Measurements from ENCODE around the gene CDC42SE1.

Gene CDC42SE1

GRCh38 chr1:151008244-151009205, 50.9 kb downstream of the CDC42SE1 start, which contains the start of gene PRUNE1:
TSS of gene PRUNE1 (plus strand) at chr1:151008449. CDS start at chr1:151008633, 184 bp downstream.
- DNase-seq (ENCODE audit: low spot score): peak; percentile 98

- DNase-seq (ENCODE audit: low spot score): no peak
Measured at GRCh38 chr1:151007853-151008243, 51.6 kb downstream of the CDC42SE1 start.

GRCh38 chr1:151006327-151007052, 52.9 kb downstream of the CDC42SE1 start, which contains the start of gene MINDY1:
TSS of gene MINDY1 (minus strand) at chr1:151006902. CDS start at chr1:151002617, 4,285 bp downstream.
- DNase-seq (ENCODE audit: low spot score): peak; percentile 93

GRCh38 chr1:151005729-151006319, 53.6 kb downstream of the CDC42SE1 start:
- DNase-seq (ENCODE audit: low spot score): no peak

DNA sequence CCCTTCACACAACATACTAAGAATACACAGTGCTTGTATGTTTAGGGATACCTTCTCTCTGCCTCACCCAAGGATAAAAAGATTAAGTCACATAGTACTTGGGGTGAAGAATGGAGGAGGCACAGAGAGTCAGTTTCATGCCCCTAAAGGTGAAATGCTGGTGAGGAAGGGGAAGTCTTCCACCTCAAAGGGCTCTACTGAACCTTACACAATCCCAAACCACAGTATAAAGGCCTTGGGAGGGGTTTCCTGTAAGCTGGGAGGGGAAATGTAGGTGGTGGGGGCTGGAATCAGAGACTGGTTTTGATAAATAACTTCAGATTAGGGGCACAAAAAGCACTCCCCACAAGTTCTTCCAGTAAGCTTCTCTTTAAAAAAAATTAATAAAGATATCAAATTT, 56.2 kb downstream of the CDC42SE1 start:
- DNase-seq (ENCODE audit: low spot score): no peak

GRCh38 chr1:151002611-151003010, 56.8 kb downstream of the CDC42SE1 start:
- DNase-seq (ENCODE audit: low spot score): no peak

- DNase-seq (ENCODE audit: low spot score): no peak
Measured at GRCh38 chr1:151002051-151002450, 57.4 kb downstream of the CDC42SE1 start.

GRCh38 chr1:151001602-151002001, 57.8 kb downstream of the CDC42SE1 start:
- DNase-seq (ENCODE audit: low spot score): no peak

All from RKO (cell line).